GM19467 (cell line): Measurements from ENCODE around the gene RXRB.

Experiments
- ATAC-seq: cut with Tn5 transposase; IDR thresholded peaks from one replicate; pipeline ENCODE4 v1.9.1; 2021; ENCODE audit warnings: mild to moderate bottlenecking, moderate library complexity; ENCODE audit not compliant: unreplicated experiment

The RXRB gene

DNA sequence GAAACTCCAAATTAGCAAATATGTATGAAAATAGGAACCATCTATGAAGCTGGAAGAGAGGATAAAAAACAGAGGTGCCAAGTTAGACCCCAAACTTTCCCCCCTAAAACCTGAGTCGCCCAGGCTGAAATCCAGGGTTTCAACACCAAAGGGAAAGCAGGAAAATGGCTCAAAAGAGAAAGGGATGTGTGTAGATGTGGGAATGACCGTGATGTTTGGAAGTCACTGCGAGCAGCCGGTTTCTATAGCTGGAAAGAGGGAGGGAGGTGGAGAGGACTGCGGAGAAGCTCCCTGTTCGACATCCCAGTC, 12.3 kb upstream of the RXRB start:
- ATAC-seq: no peak

DNA sequence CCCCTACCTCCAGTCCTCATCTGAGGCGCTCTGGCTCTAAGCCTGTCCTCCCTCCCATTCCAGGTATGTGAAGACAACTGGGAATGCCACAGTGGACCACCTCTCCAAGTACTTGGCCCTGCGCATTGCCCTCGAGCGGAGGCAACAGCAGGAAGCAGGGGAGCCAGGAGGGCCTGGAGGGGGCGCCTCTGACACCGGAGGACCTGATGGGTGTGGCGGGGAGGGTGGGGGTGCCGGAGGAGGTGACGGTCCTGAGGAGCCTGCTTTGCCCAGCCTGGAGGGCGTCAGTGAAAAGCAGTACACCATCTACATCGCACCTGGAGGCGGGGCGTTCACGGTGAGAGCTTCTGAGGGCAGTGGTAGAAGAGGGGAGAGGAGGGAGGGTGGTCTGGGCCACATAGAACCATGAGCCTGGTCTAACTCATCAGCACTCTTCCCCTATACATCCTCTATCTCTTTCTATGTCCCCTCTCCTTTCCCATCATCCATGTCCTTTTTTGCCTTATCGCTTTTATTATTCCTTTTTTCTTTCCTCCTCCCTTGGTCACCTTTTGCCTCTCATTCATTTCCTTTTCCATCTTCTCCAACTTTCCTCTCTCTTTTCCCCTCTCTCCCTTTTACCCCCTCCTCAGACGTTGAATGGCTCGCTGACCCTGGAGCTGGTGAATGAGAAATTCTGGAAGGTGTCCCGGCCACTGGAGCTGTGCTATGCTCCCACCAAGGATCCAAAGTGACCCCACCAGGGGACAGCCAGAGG, 11.4 kb upstream of the RXRB start:
- no peak for ATAC-seq

DNA sequence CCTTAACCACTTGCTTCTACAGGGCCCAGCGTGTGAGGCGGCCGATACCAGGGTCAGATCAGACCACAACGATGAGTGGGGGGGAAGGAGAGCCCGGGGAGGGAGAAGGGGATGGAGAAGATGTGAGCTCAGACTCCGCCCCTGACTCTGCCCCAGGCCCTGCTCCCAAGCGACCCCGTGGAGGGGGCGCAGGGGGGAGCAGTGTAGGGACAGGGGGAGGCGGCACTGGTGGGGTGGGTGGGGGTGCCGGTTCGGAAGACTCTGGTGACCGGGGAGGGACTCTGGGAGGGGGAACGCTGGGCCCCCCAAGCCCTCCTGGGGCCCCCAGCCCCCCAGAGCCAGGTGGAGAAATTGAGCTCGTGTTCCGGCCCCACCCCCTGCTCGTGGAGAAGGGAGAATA, 10.7 kb upstream of the RXRB start:
- ATAC-seq: no peak

DNA sequence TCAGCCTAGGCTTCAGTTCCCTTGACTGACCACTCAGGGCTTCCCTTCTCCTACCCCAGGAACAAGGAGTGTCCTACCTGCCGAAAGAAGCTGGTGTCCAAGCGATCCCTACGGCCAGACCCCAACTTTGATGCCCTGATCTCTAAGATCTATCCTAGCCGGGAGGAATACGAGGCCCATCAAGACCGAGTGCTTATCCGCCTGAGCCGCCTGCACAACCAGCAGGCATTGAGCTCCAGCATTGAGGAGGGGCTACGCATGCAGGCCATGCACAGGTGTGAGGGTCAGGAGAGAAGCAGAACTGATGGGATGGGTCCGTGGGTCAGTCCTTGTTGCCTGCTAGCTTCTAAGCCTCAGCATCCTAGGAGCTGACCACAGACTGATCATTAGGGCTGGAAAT, 9.4 kb upstream of the RXRB start:
- no peak for ATAC-seq

DNA sequence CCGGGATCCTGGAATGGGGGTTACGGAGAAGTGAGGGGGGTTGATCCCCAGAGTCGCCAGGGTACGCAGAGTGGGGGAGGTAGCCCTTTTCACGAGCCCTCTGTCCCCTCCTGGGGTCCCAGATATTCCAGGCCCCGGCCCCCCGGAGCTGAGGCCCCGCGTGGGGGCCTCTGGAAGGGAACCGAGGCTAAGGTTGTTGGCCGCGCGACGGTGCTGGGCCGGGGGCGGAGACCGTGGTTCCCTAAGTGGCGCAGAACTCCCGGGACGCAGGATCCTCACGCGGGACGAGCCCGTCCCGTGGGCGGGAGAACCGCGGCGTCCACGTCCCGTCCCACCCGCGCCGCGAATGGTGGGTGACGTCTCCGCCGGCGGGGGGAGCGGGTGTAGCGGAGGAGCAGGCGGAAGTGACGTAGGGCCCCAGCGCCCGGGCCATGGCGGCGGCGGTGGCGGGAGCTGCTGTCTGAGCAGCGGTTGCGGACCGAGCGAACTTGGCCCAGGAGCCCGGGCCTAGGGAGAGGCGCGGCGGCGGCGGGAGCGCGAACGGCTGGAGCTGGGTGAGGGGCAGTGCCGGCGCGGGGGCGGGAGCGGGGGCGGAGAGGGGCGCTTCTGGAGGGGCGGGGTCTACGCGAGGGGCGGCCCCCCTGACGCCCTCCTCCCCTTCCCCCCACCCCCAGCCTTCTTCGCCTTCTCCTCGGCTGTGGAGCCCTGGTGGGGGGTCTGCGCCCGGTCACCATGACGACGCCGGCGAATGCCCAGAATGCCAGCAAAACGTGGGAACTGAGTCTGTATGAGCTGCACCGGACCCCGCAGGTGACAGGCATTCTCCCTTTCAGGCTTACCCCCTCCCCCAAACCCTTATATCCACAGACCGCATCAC, 7.9 kb upstream of the RXRB start, which contains the start of gene RING1:
TSS of gene RING1 (plus strand) at position 410 of the 877 bp plus-strand sequence. CDS start at position 733, 323 bp downstream.
- peak; percentile 46 for ATAC-seq

DNA sequence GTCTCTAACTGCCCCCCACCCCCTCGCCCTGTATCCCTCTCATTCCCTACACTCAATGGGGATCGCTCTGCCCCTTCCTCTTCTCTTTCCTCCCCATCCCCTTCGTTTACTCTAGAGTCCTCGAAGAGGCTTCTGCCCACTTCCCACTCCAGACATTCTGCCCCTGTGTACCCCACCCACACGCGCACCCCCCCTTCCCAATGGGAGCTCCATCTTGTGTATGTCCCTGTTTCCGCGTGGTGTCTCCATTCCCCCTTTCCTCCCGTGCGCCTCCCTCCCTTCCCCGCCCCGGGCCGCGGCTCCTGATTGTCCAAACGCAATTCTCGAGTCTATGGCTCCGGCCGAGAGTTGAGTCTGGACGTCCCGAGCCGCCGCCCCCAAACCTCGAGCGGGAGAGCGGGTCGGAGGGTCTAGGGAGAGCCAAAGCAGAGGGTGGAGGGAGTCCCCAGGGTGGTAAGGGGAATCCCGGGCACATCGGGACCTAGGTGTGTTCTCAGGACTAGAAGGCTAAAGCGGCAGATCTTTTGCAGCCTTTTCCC, 7.2 kb upstream of the RXRB start:
- no peak for ATAC-seq

DNA sequence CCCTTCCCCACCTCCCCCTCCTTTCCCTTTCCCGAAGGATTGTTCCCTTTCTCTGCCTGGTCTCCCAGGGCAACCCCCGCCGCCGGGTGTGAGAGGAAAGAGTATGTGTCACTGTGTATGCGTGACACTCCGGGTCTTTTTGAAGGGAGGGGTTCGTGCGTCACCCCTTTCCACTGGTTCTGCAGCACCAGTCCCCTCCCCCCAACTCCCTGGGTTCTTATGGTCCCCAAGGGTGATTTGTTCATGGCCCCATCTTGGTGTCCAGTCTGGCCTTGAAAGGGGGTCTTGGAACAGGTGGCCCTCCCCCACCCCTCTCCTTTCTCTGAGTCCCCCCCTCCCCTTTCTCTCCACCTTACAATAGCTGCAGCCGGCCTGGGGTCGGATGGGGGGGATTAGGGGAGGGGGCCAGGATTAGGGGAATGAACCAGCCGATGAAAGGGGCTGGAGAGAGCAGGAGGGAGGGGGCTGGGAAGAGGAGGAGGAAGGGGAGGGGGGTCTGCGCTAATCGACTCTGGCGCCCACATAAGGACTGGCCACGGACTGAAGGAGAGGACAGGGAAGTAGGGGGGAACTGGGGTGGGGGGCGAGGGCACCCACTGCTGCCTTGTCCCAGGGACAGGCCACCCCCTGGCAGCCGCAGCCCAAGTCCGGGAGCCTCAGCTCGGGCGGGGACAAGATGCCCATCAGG, 6.5 kb upstream of the RXRB start:
- ATAC-seq: no peak

DNA sequence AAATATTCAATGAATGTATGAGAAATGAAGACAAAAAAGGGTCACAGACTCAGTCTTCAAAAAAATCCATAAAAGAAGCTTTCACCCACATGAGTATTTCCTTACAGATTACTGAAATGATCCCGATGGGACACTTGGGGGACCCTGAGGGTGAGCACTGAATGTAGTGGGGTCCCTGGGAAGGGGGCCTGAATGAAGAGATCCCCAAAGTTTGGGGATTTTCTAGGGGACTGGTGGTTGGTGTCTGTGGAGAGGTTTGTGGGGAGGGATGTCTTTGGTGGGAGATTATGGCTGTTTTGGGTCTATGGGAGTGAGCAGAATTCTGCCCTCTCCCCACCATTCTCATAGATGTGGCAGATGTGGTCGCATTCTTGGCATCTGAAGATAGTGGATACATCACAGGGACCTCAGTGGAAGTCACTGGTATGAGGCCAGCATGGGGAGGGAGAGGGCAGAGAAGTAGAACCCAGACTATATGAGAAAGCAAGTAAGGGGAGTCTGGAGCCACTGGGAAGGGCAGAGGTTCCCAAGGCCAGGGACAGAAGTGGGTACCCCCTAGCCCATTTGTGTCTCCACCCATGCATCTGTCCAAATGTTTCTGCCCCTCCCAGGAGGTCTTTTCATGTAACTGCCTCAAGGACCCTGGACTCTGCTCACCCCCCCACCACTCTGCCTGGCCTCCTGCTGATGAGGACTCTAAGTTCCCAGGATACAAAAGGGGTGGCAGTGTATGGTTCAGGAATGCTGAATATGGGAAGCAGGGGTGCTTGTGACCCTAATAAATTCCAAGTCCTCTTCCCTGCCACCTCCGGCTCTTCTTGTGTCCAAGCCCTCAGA, 5.8 kb upstream of the RXRB start:
- ATAC-seq: no peak

DNA sequence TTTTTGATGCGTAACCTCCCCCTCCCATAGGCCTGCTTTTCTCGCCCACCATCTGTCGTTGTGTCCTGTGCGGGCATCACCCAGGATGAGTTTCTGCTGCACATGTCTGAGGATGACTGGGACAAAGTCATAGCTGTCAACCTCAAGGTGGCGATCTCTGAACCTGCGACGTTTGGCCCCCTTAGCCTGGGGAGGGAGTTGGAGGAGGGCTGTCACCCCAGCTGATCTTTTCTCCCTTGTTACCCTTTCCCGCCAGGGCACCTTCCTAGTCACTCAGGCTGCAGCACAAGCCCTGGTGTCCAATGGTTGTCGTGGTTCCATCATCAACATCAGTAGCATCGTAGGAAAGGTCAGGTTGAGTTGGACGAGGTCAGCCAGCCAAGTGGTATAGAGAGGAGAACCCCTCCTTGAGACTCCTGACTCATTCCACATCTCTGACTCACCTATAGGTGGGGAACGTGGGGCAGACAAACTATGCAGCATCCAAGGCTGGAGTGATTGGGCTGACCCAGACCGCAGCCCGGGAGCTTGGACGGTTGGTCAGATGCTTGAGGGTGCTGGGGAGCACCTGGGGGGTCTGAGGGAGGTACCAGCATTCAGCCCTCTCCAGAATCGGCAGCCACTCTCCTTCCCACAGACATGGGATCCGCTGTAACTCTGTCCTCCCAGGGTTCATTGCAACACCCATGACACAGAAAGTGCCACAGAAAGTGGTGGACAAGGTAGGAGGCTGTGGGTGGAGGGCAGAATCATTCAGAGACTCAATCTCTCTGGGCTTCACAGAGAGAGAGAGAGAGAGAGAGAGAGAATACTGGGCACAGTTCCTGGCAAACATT, 4.9 kb upstream of the RXRB start:
- ATAC-seq: no peak

DNA sequence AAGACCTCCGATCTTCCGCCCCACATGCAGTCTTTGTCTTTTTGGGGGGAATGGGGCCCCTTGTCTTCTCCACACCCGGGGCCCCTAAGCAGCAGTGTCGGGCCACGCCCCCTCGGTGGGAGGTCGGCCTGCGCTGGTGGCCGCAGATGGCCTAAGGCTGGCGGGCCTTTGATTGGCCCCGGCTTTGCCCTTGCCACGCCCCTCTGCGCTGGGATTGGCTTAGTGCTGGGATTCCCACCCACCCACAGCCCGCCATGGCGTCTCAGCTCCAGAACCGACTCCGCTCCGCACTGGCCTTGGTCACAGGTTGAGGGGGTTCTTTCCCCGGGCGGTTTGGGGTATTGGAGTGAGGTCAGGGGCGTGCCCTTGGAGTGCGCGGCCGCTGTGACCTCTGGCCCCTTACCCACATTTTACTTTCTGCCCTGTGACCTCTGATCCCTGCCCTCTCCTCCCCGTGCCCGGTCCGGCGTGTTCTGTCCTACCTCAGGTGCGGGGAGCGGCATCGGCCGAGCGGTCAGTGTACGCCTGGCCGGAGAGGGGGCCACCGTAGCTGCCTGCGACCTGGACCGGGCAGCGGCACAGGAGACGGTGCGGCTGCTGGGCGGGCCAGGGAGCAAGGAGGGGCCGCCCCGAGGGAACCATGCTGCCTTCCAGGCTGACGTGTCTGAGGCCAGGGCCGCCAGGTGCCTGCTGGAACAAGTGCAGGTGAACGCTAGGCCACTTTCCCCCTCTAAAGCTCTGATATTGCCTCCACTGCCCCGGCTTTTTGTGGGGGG, 4.1 kb upstream of the RXRB start, which contains the start of gene HSD17B8:
TSS of gene HSD17B8 (plus strand) at position 241 of the 776 bp plus-strand sequence. CDS start at position 255, 14 bp downstream.
- peak; percentile 40 for ATAC-seq

DNA sequence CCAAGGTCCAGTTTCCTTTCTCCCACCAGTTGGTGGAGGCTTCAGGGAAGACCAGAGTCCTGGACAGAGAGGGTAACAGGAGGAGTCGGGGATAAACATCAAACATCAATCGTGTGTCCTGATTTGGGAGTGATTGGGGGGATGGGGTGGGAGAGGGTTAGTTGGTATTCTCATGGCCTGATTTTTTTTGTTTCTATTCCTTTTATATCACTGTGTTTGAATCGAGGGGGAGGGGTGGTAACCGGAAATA, 3.6 kb upstream of the RXRB start:
- ATAC-seq: no peak

DNA sequence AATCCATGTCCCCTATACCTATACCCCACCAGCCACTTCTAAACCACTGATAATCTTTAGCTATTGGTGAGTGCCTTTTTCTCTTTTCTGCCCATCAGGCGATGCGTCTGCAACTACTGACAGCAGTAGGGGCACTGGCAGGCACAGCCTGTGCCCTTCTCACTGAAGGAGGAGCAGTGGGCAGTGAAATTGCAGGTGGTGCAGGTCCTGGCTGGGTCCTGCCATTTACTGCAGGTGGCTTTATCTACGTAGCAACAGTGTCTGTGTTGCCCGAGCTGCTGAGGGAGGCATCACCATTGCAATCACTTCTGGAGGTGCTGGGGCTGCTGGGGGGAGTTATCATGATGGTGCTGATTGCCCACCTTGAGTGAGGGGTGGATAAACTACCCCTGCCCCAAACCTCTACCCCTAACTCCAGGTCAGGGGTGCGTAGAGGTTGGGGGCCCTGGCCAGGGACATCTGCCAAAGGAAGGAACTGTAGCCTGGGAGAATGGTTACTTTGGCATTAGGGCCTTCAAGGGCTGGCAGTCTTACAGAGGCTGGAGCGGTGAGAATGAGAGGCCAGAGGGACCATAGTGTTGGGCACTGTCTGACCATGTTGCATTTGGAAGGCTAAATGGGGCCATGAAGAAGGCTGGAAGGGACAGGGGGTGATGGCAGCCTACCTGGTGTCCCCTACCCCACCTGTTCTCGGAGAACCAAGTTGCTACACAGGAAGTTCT, 3.1 kb upstream of the RXRB start:
- no peak for ATAC-seq

DNA sequence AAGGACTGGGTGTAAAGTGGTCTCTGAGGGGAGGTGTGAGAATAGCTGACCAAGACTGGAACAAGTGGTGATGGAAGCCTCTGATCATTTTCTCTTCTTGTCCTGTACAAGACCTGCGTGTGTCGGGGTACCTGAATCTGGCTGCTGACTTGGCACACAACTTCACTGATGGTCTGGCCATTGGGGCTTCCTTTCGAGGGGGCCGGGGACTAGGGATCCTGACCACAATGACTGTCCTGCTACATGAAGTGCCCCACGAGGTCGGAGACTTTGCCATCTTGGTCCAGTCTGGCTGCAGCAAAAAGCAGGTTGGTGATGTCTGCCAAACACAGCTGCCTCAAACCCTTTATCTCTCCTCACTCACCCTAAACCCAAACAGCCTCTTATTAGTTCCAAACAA, 2.3 kb upstream of the RXRB start:
- no peak for ATAC-seq

DNA sequence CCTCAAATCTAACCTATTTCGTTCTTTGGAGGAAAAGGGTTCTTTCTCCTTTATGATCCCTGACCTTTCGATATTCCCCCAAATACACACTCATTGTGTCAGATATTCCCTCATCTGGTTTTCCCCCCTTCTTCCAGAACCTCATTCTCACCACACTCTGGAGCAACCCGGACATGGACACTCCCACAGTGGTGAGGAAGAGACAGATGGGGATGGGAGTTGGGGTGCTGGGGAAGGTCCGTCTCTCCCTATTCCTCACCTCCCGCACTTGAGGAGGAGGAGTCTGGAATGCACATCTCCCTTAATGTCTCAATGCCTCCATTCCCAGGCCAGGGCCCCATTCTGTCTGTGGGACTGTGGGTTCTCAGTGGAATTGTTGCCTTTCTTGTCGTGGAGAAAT, 1.5 kb upstream of the RXRB start:
- no peak for ATAC-seq

DNA sequence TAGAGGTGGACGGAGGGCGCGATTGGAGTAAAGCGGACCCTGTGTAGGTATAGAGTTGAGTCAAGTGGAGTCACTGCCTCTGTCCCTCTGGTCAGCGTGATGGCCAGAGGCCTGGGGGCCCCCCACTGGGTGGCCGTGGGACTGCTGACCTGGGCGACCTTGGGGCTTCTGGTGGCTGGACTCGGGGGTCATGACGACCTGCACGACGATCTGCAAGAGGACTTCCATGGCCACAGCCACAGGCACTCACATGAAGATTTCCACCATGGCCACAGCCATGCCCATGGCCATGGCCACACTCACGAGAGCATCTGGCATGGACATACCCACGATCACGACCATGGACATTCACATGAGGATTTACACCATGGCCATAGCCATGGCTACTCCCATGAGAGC, 681 bp upstream of the RXRB start:
- ATAC-seq: peak; percentile 2

DNA sequence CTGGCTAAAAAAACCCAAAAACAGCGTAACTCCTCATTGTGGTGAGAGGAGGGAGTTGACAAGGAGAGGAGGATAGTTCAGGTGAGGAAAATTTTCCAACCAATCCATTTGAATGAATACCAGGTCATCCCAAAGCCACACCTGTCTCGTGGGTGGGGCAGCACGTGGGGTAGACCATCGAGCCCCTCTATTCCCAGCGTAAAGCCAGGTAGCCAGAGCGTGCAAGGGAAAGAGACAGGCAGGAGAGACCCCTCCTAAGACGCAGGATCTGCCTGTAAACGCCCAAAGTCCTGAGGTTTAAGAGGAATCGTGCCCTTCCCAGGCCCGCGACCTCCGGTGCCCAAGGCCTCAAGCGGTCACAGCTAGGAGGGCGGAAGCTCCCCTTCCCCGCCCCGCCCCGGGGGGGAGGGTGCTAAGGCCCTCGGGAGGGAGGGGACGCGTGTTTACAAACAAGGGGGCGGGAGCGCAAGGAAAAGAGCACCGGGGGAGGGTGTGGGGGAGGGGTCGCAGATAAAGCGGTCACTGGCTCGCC, 712 bp downstream of the RXRB start:
- peak; percentile 13 for ATAC-seq

DNA sequence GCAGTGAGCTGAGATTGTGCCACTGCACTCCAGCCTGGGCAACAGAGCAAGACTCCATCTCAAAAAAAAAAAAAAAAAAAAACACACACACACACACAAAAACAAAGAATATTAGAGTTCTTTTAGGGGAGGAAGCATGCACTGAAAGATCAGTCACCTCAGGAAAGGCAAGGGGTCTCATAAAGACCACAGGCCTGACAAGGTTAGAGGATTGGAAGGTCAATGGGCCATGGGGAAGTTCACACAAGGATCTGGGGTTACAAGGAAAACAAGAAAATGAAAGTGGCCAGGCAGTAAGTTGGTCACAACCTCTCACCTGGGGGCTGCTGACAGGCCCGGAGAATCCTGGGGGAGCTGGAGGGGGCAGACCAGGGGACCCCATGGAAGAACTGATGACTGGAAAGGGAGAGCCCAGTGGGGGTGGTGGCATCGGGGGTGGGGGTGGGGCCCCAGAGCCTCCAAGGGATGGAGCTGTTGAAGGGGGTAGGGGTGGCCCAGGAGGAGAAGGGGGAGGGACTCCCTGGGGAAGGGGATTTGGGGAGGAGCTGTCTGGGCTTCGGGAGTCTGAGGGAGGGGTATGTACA, 1.5 kb downstream of the RXRB start:
- no peak for ATAC-seq
